HepG2 (cell line): ENCODE data around the gene SLC1A3. TPM values are rescaled to one million over a fixed set of nuclear protein-coding genes. Genes with fewer than 3 reads are reported as not detected.

Experiments used
- ATAC-seq: fragments of 200-7000 bp; cut with Tn5 transposase; 3 replicates; pipeline ENCODE4 v1.9.1; 2020; ENCODE audit warnings: mild to moderate bottlenecking, moderate library complexity
- BruUV-seq: library from RNA; stranded (reverse); fragments of 400-500 nt; replicated peaks from 2 replicates; lab custom pipeline; 2021; lab: Mats Ljungman, UMichigan
- CTCF ChIA-PET: fragments of 300-600 bp; formaldehyde crosslinking; extraction: SDS; loops from one replicate; lab custom pipeline; 2021; ENCODE audit warnings: low total read pairs, inconsistent platforms, low intra/inter-chr PET ratio; lab: Yijun Ruan, JAX
- POLR2A ChIA-PET: fragments of 350-600 bp; sonication (Branson Sonifier 250); formaldehyde crosslinking; loops from one replicate; lab custom pipeline; 2020; ENCODE audit warnings: antibody characterized with exemption, inconsistent platforms; lab: Yijun Ruan, JAX
- DNase-seq: peaks from one replicate; pipeline ENCODE4 v3.0.0-alpha.2; 2015; ENCODE audit warnings: low spot score
- FAIRE-seq: peaks from 3 replicates; lab custom pipeline; 2011; peaks lifted over from hg19 to GRCh38; lab: Jason Lieb, UNC
- H2AFZ ChIP-seq: one replicate; pipeline ENCODE4 v1.6.1; 2011; ENCODE audit warnings: low read length, inconsistent platforms
- H3K27ac ChIP-seq: fragments of 300-600 bp; 3 replicates; pipeline ENCODE4 v1.8.0; 2011; ENCODE audit warnings: mixed run types, mild to moderate bottlenecking, mixed read lengths, low read length, inconsistent platforms; ENCODE audit not compliant: insufficient read depth; ENCODE audit errors: extremely low read length
- H3K27me3 ChIP-seq, 2 experiments: fragments of 200-600 bp in 1 of 2; 2 replicates in 1 of 2; 3 replicates in 1 of 2; pipeline versions ENCODE4 v1.6.0 to v1.8.0; 2011; ENCODE audit warnings: low read length in 2 of 2, mild to moderate bottlenecking in 2 of 2, moderate library complexity in 2 of 2, inconsistent platforms in 1 of 2; ENCODE audit not compliant: insufficient read depth in 2 of 2, control insufficient read depth in 1 of 2
- H3K36me3 ChIP-seq, 2 experiments: fragments of 200-600 bp in 1 of 2; replicated peaks in 1 of 2; 2 replicates in 1 of 2; 3 replicates in 1 of 2; pipeline versions ENCODE4 v1.5.1 to v1.8.0; 2011; ENCODE audit warnings: low read length in 2 of 2, inconsistent platforms in 1 of 2; ENCODE audit not compliant: insufficient read depth in 2 of 2, control insufficient read depth in 1 of 2
- H3K4me1 ChIP-seq: 2 replicates; pipeline ENCODE4 v1.5.1; 2012; ENCODE audit warnings: low read length, inconsistent platforms; ENCODE audit not compliant: insufficient read depth
- H3K4me2 ChIP-seq: 2 replicates; pipeline ENCODE4 v1.6.0; 2011; ENCODE audit warnings: low read depth, low read length, inconsistent platforms
- H3K4me3 ChIP-seq, 3 experiments: fragments of 200-600 bp in 1 of 3; sonication (generic), shearing (Covaris generic) in 1 of 3; replicated peaks in 1 of 3; 2 replicates each; pipeline ENCODE4 v1.5.1; 2011 to 2016; ENCODE audit warnings: low read length in 3 of 3, inconsistent platforms in 2 of 3, low read depth in 2 of 3, mild to moderate bottlenecking in 2 of 3, control low read depth in 1 of 3, mixed read lengths in 1 of 3; ENCODE audit not compliant: insufficient read depth in 1 of 3
- H3K79me2 ChIP-seq: one replicate; pipeline ENCODE4 v1.6.1; 2011; ENCODE audit warnings: low read length, inconsistent platforms; ENCODE audit not compliant: insufficient read depth
- H3K9ac ChIP-seq: 2 replicates; pipeline ENCODE4 v1.6.0; 2011; ENCODE audit warnings: mild to moderate bottlenecking, low read depth, low read length, inconsistent platforms; ENCODE audit not compliant: insufficient read depth
- H3K9me3 ChIP-seq: 2 replicates; pipeline ENCODE4 v1.5.1; 2012; ENCODE audit warnings: mild to moderate bottlenecking, low read length
- H4K20me1 ChIP-seq: 2 replicates; pipeline ENCODE4 v1.6.0; 2011; ENCODE audit warnings: inconsistent platforms, mild to moderate bottlenecking, low read length, moderate library complexity; ENCODE audit not compliant: insufficient read depth
- EZH2 ChIP-seq: conservative IDR thresholded peaks from 2 replicates; pipeline ENCODE4 v1.6.1; 2012; ENCODE audit warnings: mild to moderate bottlenecking, low read depth, low read length, moderate library complexity
- MAFF ChIP-seq: IDR thresholded peaks from 2 replicates; pipeline ENCODE4 v1.6.1; 2011; ENCODE audit warnings: low read depth, low read length, improper control_type of control experiment
- MAFK ChIP-seq, 2 experiments: IDR thresholded peaks in 1 of 2; conservative IDR thresholded peaks in 1 of 2; 2 replicates each; pipeline ENCODE4 v1.6.1; 2011; ENCODE audit warnings: improper control_type of control experiment in 2 of 2, low read length in 2 of 2
- NFKB2 ChIP-seq: sonication (generic); formaldehyde crosslinking; IDR thresholded peaks from 2 replicates; pipeline ENCODE4 v1.4.0; 2020; ENCODE audit warnings: missing genetic modification reagents, borderline replicate concordance
- POLR2AphosphoS5 ChIP-seq: IDR thresholded peaks from 2 replicates; pipeline ENCODE4 v1.6.1; 2012; ENCODE audit warnings: low read depth, low read length
- PRDM10 ChIP-seq: sonication (generic); formaldehyde crosslinking; IDR thresholded peaks from 2 replicates; pipeline ENCODE4 v1.4.0; 2020; ENCODE audit warnings: low read depth, missing genetic modification reagents
- REL ChIP-seq: sonication (generic); formaldehyde crosslinking; conservative IDR thresholded peaks from 2 replicates; pipeline ENCODE4 v1.8.0; 2022; ENCODE audit warnings: mild to moderate bottlenecking, missing genetic modification reagents, moderate library complexity
- SAFB2 ChIP-seq: sonication (generic); formaldehyde crosslinking; IDR thresholded peaks from 2 replicates; pipeline ENCODE4 v1.5.1; 2020; ENCODE audit warnings: missing genetic modification reagents, low read depth, mild to moderate bottlenecking, borderline replicate concordance
- SUZ12 ChIP-seq: fragments of 150-350 bp; IDR thresholded peaks from 2 replicates; pipeline ENCODE4 v1.6.1; 2014; ENCODE audit warnings: low read depth, low read length
- THAP7 ChIP-seq: sonication (generic); formaldehyde crosslinking; IDR thresholded peaks from 2 replicates; pipeline ENCODE4 v1.8.1; 2023; ENCODE audit warnings: mild to moderate bottlenecking, missing genetic modification reagents
- ZFX ChIP-seq: sonication (generic); formaldehyde crosslinking; IDR thresholded peaks from 2 replicates; pipeline ENCODE4 v1.4.0; 2020; ENCODE audit warnings: mild to moderate bottlenecking, low read depth, missing genetic modification reagents, moderate library complexity
- ZNF34 ChIP-seq: sonication (generic); formaldehyde crosslinking; IDR thresholded peaks from 2 replicates; pipeline ENCODE4 v1.4.0; 2020; ENCODE audit warnings: mild to moderate bottlenecking, missing genetic modification reagents, borderline replicate concordance
- ZNF841 ChIP-seq: sonication (generic); formaldehyde crosslinking; IDR thresholded peaks from 2 replicates; pipeline ENCODE4 v1.8.1; 2023; ENCODE audit warnings: missing genetic modification reagents, borderline replicate concordance
- WGBS: methylation state at CpG from one replicate; pipeline ENCODE4 v1.1.6; 2017; ENCODE audit warnings: low lambda C conversion rate; 5-methylcytosine and 5-hydroxymethylcytosine counted together
- in situ Hi-C: cut with HindIII; loops from 2 replicates; pipeline ENCODE4 v1.10.0; 2017; ENCODE audit warnings: low pct_unique_long_range_greater_than_20kb; ENCODE audit not compliant: extremely low pct_ligation_motif_present
- intact Hi-C: fragments of 100-400 bp; cut with micrococcal nuclease; formaldehyde crosslinking; loops from one replicate; pipeline ENCODE4 v1.10.0; 2022; ENCODE audit not compliant: unreplicated experiment
- polyA plus RNA-seq, 8 experiments: library from polyadenylated mRNA; depleted of rRNA in 3 of 8; stranded (reverse) in 7 of 8; unstranded in 1 of 8; fragments of >200 nt; fragmentation: Illumina TruSeq in 4 of 8; extraction: Trizol in 4 of 8; gene quantifications; 2 replicates each; pipeline versions ENCODE4 v1.2.1 to v1.2.3, GENCODE V29; 2011 to 2016; ENCODE audit warnings: low read depth in 4 of 8, missing spikeins in 1 of 8, mixed read lengths in 1 of 8; ENCODE audit not compliant: insufficient read depth in 1 of 8
- total RNA-seq, 5 experiments: library from RNA; depleted of rRNA; stranded (reverse); fragments of >200 nt; fragmentation: Illumina TruSeq; extraction: Trizol; gene quantifications; 2 replicates each; pipeline ENCODE4 v1.2.3, GENCODE V29; 2016; ENCODE audit warnings: low read depth in 1 of 5

The SLC1A3 gene
- total and polyA plus RNA-seq, 2 of the 13 experiments (the other 11 are each of a cell fraction or from before 2014, with no cell fraction given): 0.09 TPM; not detected in 1

- TF ChIP-seq SAFB2 (CRISPR knock-in tag) (no peak), MAFK (conservative IDR thresholded peaks at IDR 0.05 in 1 of 2, IDR thresholded peaks at IDR 0.05 in 1 of 2; ENCODE audit: low read length in 2 of 2) (peak; percentile 83 to 93), ZNF841 (CRISPR knock-in tag) (no peak), MAFF (peak; percentile 88), THAP7 (CRISPR knock-in tag) (no peak)
- Histone ChIP-seq H3K4me3 (no peak overlapping the region), H3K9ac (no peak overlapping the region), H3K79me2 (no peaks in the 10 kb centered on the region), H3K27ac (no peak overlapping the region), H2AFZ (no peak overlapping the region), H4K20me1 (no peaks in the 10 kb centered on the region), H3K4me1 (no peaks in the 10 kb centered on the region), H3K36me3 (no peaks in the 10 kb centered on the region), H3K4me2 (no peak overlapping the region), H3K27me3 (peaks cover 0 to 1% of the 10 kb centered on the region in 2 experiments; a peak in 1 of 5 replicates), H3K9me3 (no peaks in the 10 kb centered on the region)
- WGBS: 12% methylated on average over 3 of the region's 3 CpGs
- in situ Hi-C loops: loop anchor here (25.0 kb wide), 2 partner anchors 413 to 613 kb away; partner anchors contain the start of gene UGT3A2
- DNase-seq: no peak
- CTCF ChIA-PET: no interaction called here
- no TSS peak for BruUV-seq
- intact Hi-C loops: no loop called here
- no peak for FAIRE-seq
- POLR2A ChIA-PET: no interaction called here
- ATAC-seq: no peak
Observed at GRCh38 chr5:36675282-36675681, 68.9 kb downstream of the SLC1A3 start.

- Histone ChIP-seq H3K4me2 (no peak overlapping the region), H3K4me3 (no peak overlapping the region), H3K27ac (no peak overlapping the region), H2AFZ (no peak overlapping the region), H3K27me3 (peaks cover 0 to 6% of the 10 kb centered on the region in 2 experiments; a peak in 2 of 5 replicates), H3K36me3 (no peaks in the 10 kb centered on the region), H3K4me1 (no peaks in the 10 kb centered on the region), H3K79me2 (no peaks in the 10 kb centered on the region), H4K20me1 (no peaks in the 10 kb centered on the region), H3K9me3 (no peaks in the 10 kb centered on the region), H3K9ac (no peak overlapping the region)
- ChIA-PET POLR2A (no interaction called here), CTCF (no interaction called here)
- FAIRE-seq: no peak
- intact Hi-C loops: no loop called here
- 37% methylated on average over 8 of the region's 8 CpGs for WGBS
- in situ Hi-C loops: loop anchor here (25.0 kb wide), 2 partner anchors 417 to 617 kb away; partner anchors contain the start of gene UGT3A2
- DNase-seq: no peak
- ATAC-seq: no peak
- no TSS peak for BruUV-seq
- TF ChIP-seq ZNF34 (CRISPR knock-in tag): no peak
- TF ChIP-seq ZFX (CRISPR knock-in tag): no peak
- TF ChIP-seq SUZ12: no peak
- TF ChIP-seq EZH2: no peak
- no peak for TF ChIP-seq PRDM10
- no peak for TF ChIP-seq POLR2AphosphoS5
- TF ChIP-seq NFKB2 (CRISPR knock-in tag): no peak
- TF ChIP-seq REL (CRISPR knock-in tag): no peak
Observed at GRCh38 chr5:36679221-36679989, 73.0 kb downstream of the SLC1A3 start.
